Ascending aorta (tissue), 2 donors: ENCODE results near the gene MAPK1. TPM values are rescaled to one million over a fixed set of nuclear protein-coding genes. Genes with fewer than 3 reads are reported as not detected.
"Not testable (repeated sequence)": the region's sequence is repeated elsewhere in the genome, so short reads cannot be mapped to it uniquely, and the experiment has no call there.

Experiments used
- DNase-seq, 2 donors: peaks; one replicate each; pipeline ENCODE4 v3.0.0-alpha.2; 2019; ENCODE audit warnings: low spot score in 2 of 2
- H3K27ac ChIP-seq, 2 donors: fragments of 200-600 bp; sonication (generic); one replicate each; pipeline ENCODE4 v1.5.1; 2016 to 2017; ENCODE audit warnings: mild to moderate bottlenecking in 1 of 2
- H3K27me3 ChIP-seq: fragments of 200-600 bp; sonication (generic); one replicate; pipeline ENCODE4 v1.5.1; 2017
- H3K36me3 ChIP-seq, 2 donors: fragments of 200-600 bp; sonication (generic); one replicate each; pipeline ENCODE4 v1.5.1; 2016
- H3K4me1 ChIP-seq, 2 donors: fragments of 200-600 bp; sonication (generic); one replicate each; pipeline ENCODE4 v1.5.1; 2016 to 2017; ENCODE audit warnings: mild to moderate bottlenecking in 1 of 2
- H3K4me3 ChIP-seq, 2 donors: fragments of 200-600 bp; sonication (generic); one replicate each; pipeline ENCODE4 v1.5.1; 2016 to 2017; ENCODE audit warnings: mild to moderate bottlenecking in 1 of 2
- H3K9me3 ChIP-seq, 2 donors: fragments of 200-600 bp; sonication (generic); one replicate each; pipeline ENCODE4 v1.5.1; 2016
- CTCF ChIP-seq, 3 experiments: fragments of 200-600 bp in 2 of 3; fragments of 450-650 bp in 1 of 3; sonication (generic) in 2 of 3; IDR thresholded peaks; one replicate each; pipeline ENCODE4 v1.5.1; 2016 to 2019; ENCODE audit warnings: antibody characterized with exemption in 3 of 3, mild to moderate bottlenecking in 1 of 3, moderate library complexity in 1 of 3
- intact Hi-C: fragments of 100-400 bp; cut with DNase I; formaldehyde crosslinking; loops from one replicate; pipeline ENCODE4 v1.15.1; 2023
- total RNA-seq: library from RNA; depleted of rRNA; stranded (reverse); fragments of >200 nt; gene quantifications from one replicate; pipeline ENCODE4 v1.1.0, GENCODE V29; 2016

The MAPK1 gene
- total RNA-seq, 1 donor from 2014 or later = 43.3 TPM

- no peaks in the 10 kb centered on the region for H3K9me3 ChIP-seq
- peaks cover 7 to 12% of the 10 kb centered on the region in 2 donors for H3K4me1 ChIP-seq
- H3K27ac ChIP-seq = no peak overlapping the region
- intact Hi-C loops = no loop called here
- no peak for DNase-seq
- no peaks in the 10 kb centered on the region for H3K27me3 ChIP-seq
- peaks cover 3% of the 10 kb centered on the region in 2 donors for H3K36me3 ChIP-seq
- H3K4me3 ChIP-seq = no peak overlapping the region
- no peak for TF ChIP-seq CTCF (IDR thresholded peaks at IDR 0.05)
These were observed 113.9 kb downstream of the MAPK1 start for GRCh38 chr22:21753374-21754111.

DNA sequence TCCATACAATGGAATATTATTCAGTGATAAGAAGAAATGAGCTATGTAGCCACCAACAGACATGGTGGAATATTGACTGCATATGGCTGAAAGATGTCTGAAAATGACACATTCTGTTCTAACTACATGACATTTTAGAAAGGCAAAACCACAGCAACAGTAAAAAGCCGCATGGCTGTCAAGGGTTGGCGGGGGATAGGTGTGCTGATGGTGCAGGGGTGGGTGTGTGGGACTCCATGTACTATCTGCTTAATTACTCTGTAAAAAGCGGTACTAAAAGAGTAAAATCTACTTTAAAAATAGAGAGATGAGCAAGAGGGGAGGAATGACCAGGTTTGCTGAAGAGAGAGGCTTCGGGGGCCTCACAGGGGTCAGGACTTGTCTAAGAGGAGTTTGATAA is 115.2 kb downstream of the MAPK1 start:
- no peak for TF ChIP-seq CTCF (IDR thresholded peaks at IDR 0.05)
- H3K4me1 ChIP-seq = peaks cover 7 to 12% of the 10 kb centered on the region in 2 donors
- H3K4me3 ChIP-seq = no peak overlapping the region
- no peak overlapping the region for H3K27ac ChIP-seq
- H3K27me3 ChIP-seq = no peaks in the 10 kb centered on the region
- no peaks in the 10 kb centered on the region for H3K9me3 ChIP-seq
- DNase-seq = no peak
- no peaks in the 10 kb centered on the region for H3K36me3 ChIP-seq
- intact Hi-C loops = no loop called here

- no peak overlapping the region for H3K4me3 ChIP-seq
- H3K27ac ChIP-seq = no peak overlapping the region
- no peak for DNase-seq
- no peaks in the 10 kb centered on the region for H3K4me1 ChIP-seq
- TF ChIP-seq CTCF (IDR thresholded peaks at IDR 0.05) = no peak
- intact Hi-C loops = no loop called here
- no peaks in the 10 kb centered on the region for H3K27me3 ChIP-seq
- H3K9me3 ChIP-seq = no peaks in the 10 kb centered on the region
- H3K36me3 ChIP-seq = no peaks in the 10 kb centered on the region
These were observed 121.5 kb downstream of the MAPK1 start for GRCh38 chr22:21745948-21746347.

DNA sequence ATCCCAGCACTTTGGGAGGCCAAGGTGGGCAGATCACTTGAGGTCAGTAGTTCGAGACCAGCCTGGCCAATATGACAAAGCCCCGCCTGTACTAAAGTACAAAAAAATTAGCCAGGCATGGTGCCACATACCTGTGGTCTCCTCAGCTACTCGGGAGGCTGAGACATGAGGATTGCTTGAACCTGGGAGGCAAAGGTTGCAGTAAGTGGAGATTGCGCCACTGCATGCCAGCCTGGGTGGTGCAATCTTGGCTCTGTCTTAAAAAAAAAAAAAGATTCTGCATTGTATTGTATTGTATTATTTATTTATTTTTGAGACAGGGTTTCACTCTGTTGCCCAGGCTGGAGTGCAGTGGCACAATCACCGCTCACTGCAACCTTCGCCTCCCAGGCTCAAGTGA is 122.5 kb downstream of the MAPK1 start:
- H3K36me3 ChIP-seq, intact Hi-C loops, H3K4me3 ChIP-seq, H3K27me3 ChIP-seq, H3K27ac ChIP-seq, H3K4me1 ChIP-seq, DNase-seq, H3K9me3 ChIP-seq: not testable (repeated sequence)

GRCh38 chr22:21741790-21742189 is 125.7 kb downstream of the MAPK1 start:
- Histone ChIP-seq H3K9me3 (no peaks in the 10 kb centered on the region), H3K27ac (no peak overlapping the region)
- DNase-seq = no peak

More at GRCh38 chr22:21741790-21742189, 125.7 kb downstream of the MAPK1 start:
- no peaks in the 10 kb centered on the region for H3K27me3 ChIP-seq
- no peaks in the 10 kb centered on the region for H3K4me1 ChIP-seq
- intact Hi-C loops = no loop called here
- TF ChIP-seq CTCF (IDR thresholded peaks at IDR 0.05) = no peak
- H3K4me3 ChIP-seq = no peak overlapping the region
- no peaks in the 10 kb centered on the region for H3K36me3 ChIP-seq
